ENCODE data around the gene PTPRJ. TPM values are rescaled to one million over a fixed set of nuclear protein-coding genes. Genes with fewer than 3 reads are reported as not detected.
"Not testable (repeated sequence)": the region's sequence is repeated elsewhere in the genome, so short reads cannot be mapped to it uniquely, and the experiment has no call there.

Gene PTPRJ
- total and polyA plus RNA-seq, 2 donors (not counting 1 experiment from before 2014, with no cell fraction given), result 5.3 to 5.8 TPM

DNA sequence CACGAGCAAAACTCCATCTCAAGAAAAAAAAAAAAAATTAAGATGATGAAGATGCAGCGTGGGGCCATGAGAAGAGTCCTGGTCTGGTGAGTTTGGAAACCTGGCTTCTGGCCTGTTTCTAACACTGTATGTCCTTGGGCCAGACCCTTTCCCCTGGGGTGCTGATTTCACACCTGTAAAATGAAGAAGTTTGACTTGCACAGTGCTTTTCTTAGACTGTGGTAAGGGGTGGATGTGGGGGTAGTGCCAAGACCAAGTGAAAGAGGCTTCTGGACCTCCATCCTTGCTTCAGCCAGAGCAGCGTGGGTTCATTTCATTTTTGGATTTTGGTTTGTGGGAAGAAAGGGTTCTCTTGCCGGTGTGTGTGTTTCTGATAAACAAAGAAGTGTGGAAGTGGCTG, 42.1 kb downstream of the PTPRJ start:
- H2AFZ ChIP-seq (ENCODE audit: low read length), result no peak overlapping the region
- DNase-seq (ENCODE audit: low read depth in 2 of 2), result no peak
- no peak overlapping the region for H3K4me3 ChIP-seq (replicated peaks in 1 of 4; ENCODE audit: control extremely low read depth in 1 of 4, insufficient read depth in 1 of 4, low read depth in 3 of 4, low read length in 4 of 4)
- no peak overlapping the region for H3K9ac ChIP-seq (ENCODE audit: insufficient read depth, low read length)
- H4K20me1 ChIP-seq (ENCODE audit: control insufficient read depth, extremely low read depth, insufficient read depth, low read length), result no peaks in the 10 kb centered on the region
- H3K27me3 ChIP-seq (ENCODE audit: control insufficient read depth, insufficient read depth, low read length), result no peaks in the 10 kb centered on the region
- no peaks in the 10 kb centered on the region for H3K4me1 ChIP-seq (ENCODE audit: control insufficient read depth, extremely low read depth, insufficient read depth, low read length)
- H3K27ac ChIP-seq (ENCODE audit: insufficient read depth, low read length), result no peak overlapping the region
- no peak overlapping the region for H3K4me2 ChIP-seq (ENCODE audit: extremely low read depth, insufficient read depth, low read length)
- H3K9me3 ChIP-seq (ENCODE audit: control insufficient read depth, insufficient read depth, low read depth, low read length), result no peaks in the 10 kb centered on the region
- no peak for TF ChIP-seq EZH2 (IDR thresholded peaks at IDR 0.05; ENCODE audit: low read length, missing control alignments)
- TF ChIP-seq, protein P1, sequence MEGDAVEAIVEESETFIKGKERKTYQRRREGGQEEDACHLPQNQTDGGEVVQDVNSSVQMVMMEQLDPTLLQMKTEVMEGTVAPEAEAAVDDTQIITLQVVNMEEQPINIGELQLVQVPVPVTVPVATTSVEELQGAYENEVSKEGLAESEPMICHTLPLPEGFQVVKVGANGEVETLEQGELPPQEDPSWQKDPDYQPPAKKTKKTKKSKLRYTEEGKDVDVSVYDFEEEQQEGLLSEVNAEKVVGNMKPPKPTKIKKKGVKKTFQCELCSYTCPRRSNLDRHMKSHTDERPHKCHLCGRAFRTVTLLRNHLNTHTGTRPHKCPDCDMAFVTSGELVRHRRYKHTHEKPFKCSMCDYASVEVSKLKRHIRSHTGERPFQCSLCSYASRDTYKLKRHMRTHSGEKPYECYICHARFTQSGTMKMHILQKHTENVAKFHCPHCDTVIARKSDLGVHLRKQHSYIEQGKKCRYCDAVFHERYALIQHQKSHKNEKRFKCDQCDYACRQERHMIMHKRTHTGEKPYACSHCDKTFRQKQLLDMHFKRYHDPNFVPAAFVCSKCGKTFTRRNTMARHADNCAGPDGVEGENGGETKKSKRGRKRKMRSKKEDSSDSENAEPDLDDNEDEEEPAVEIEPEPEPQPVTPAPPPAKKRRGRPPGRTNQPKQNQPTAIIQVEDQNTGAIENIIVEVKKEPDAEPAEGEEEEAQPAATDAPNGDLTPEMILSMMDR (conservative IDR thresholded peaks at IDR 0.05 in 1 of 2, IDR thresholded peaks at IDR 0.05 in 1 of 2; ENCODE audit: low read depth in 1 of 2, low read length in 2 of 2), result no peak
- no peaks in the 10 kb centered on the region for H3K36me3 ChIP-seq (ENCODE audit: control insufficient read depth, insufficient read depth, low read length)
- H3K79me2 ChIP-seq (ENCODE audit: control insufficient read depth, insufficient read depth, low read length), result no peaks in the 10 kb centered on the region

DNA sequence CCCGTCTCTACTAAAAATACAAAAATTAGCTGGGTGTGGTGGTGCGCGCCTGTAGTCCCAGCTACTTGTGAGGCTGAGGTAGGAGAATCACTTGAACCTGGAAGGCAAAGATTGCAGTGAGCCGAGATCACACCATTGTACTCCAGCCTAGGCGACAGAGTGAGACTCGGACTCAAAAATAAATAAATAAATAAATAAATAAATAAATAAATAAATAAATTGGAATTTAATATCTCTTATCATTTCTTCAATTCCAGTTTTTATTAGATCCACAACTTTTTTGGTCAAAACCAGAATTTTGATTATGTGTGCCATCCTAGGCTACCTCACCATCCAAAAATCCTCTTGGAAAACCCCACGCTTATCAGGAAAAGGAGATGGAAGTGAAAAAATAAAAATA, 43.2 kb downstream of the PTPRJ start:
- not testable (repeated sequence) for H3K9ac ChIP-seq (ENCODE audit: insufficient read depth, low read length); H3K4me1 ChIP-seq (ENCODE audit: control insufficient read depth, extremely low read depth, insufficient read depth, low read length); H2AFZ ChIP-seq (ENCODE audit: low read length); H3K79me2 ChIP-seq (ENCODE audit: control insufficient read depth, insufficient read depth, low read length); H3K27me3 ChIP-seq (ENCODE audit: control insufficient read depth, insufficient read depth, low read length); H3K27ac ChIP-seq (ENCODE audit: insufficient read depth, low read length); H4K20me1 ChIP-seq (ENCODE audit: control insufficient read depth, extremely low read depth, insufficient read depth, low read length); H3K4me3 ChIP-seq (replicated peaks in 1 of 4; ENCODE audit: control extremely low read depth in 1 of 4, insufficient read depth in 1 of 4, low read depth in 3 of 4, low read length in 4 of 4); H3K9me3 ChIP-seq (ENCODE audit: control insufficient read depth, insufficient read depth, low read depth, low read length); DNase-seq (ENCODE audit: low read depth in 2 of 2); H3K4me2 ChIP-seq (ENCODE audit: extremely low read depth, insufficient read depth, low read length); H3K36me3 ChIP-seq (ENCODE audit: control insufficient read depth, insufficient read depth, low read length)

DNA sequence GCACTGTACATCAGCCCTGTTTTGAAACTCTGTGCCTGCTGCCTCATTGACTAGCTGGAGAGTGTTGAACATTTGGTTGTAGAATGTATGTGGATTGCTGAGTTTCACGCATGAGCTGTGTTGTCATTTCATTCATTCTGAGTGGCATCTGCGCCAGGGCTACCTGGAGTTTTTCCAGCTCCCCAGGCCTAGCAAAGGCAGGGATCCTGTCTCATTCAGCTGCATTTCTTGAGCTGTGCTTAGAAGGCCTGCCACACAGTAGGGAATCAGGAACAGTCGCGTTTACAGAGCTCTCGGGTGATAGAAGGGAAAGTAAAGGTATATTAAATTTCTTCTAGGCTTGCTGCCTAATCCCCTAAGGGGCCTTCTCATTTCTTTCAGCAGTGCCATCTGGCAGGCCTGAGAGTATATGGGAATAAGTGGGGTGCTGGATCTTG, 44.3 kb downstream of the PTPRJ start:
- no peak for DNase-seq (ENCODE audit: low read depth in 2 of 2)
- H3K27me3 ChIP-seq (ENCODE audit: control insufficient read depth, insufficient read depth, low read length), result no peaks in the 10 kb centered on the region

DNA sequence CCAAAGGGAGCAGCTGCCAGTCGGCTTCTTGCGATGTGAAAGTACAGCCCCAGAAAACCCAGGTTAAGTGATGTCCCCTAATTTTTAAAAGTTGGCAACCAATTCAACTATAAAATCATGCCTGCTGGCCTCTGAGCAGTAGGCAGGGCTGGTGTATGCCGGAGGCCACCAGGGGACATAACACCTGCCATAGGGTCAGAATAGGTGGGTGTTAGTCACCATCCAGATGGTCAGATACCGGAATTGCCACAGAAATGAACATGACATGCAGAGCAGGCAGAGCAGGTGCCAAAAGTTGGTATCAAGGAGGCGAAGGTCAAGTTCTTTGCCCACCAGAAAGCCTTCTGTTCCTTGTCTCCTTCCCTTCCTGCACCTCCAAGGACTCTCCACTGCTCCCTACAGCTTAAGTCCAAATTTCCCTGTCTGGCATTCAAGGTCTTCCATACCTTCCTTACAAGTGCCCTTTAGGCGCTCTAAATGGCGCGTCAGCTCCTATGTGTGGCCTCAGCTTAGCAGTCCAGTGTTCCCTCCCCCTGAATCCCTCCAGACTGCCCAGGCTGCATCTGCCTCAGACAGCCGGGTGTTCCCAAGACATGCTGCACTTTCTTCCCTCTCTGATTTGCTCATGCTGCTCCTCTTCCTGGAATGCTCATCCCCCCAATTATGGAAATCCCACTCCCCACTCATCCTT, 45.1 kb downstream of the PTPRJ start:
- H3K4me2 ChIP-seq (ENCODE audit: extremely low read depth, insufficient read depth, low read length), result no peak overlapping the region
- H3K36me3 ChIP-seq (ENCODE audit: control insufficient read depth, insufficient read depth, low read length), result no peaks in the 10 kb centered on the region
- no peak overlapping the region for H2AFZ ChIP-seq (ENCODE audit: low read length)
- H3K4me3 ChIP-seq (replicated peaks in 1 of 4; ENCODE audit: control extremely low read depth in 1 of 4, insufficient read depth in 1 of 4, low read depth in 3 of 4, low read length in 4 of 4), result no peak overlapping the region
- H3K79me2 ChIP-seq (ENCODE audit: control insufficient read depth, insufficient read depth, low read length), result peaks cover 1% of the 10 kb centered on the region
- TF ChIP-seq, protein P1 (conservative IDR thresholded peaks at IDR 0.05 in 1 of 2, IDR thresholded peaks at IDR 0.05 in 1 of 2; ENCODE audit: low read depth in 1 of 2, low read length in 2 of 2), result no peak
- no peak for TF ChIP-seq EZH2 (IDR thresholded peaks at IDR 0.05; ENCODE audit: low read length, missing control alignments)
- H4K20me1 ChIP-seq (ENCODE audit: control insufficient read depth, extremely low read depth, insufficient read depth, low read length), result no peaks in the 10 kb centered on the region
- H3K27me3 ChIP-seq (ENCODE audit: control insufficient read depth, insufficient read depth, low read length), result no peaks in the 10 kb centered on the region
- no peak for DNase-seq (ENCODE audit: low read depth in 2 of 2)
- no peak overlapping the region for H3K27ac ChIP-seq (ENCODE audit: insufficient read depth, low read length)
- H3K9ac ChIP-seq (ENCODE audit: insufficient read depth, low read length), result no peak overlapping the region
- no peaks in the 10 kb centered on the region for H3K9me3 ChIP-seq (ENCODE audit: control insufficient read depth, insufficient read depth, low read depth, low read length)
- no peaks in the 10 kb centered on the region for H3K4me1 ChIP-seq (ENCODE audit: control insufficient read depth, extremely low read depth, insufficient read depth, low read length)

More for the DNA sequence above, 44.3 kb downstream of the PTPRJ start:
- Histone ChIP-seq H3K79me2 (ENCODE audit: control insufficient read depth, insufficient read depth, low read length) (no peaks in the 10 kb centered on the region), H3K36me3 (ENCODE audit: control insufficient read depth, insufficient read depth, low read length) (no peaks in the 10 kb centered on the region), H3K4me2 (ENCODE audit: extremely low read depth, insufficient read depth, low read length) (no peak overlapping the region), H3K4me1 (ENCODE audit: control insufficient read depth, extremely low read depth, insufficient read depth, low read length) (no peaks in the 10 kb centered on the region), H3K27ac (ENCODE audit: insufficient read depth, low read length) (no peak overlapping the region), H4K20me1 (ENCODE audit: control insufficient read depth, extremely low read depth, insufficient read depth, low read length) (no peaks in the 10 kb centered on the region), H2AFZ (ENCODE audit: low read length) (no peak overlapping the region), H3K9me3 (ENCODE audit: control insufficient read depth, insufficient read depth, low read depth, low read length) (no peaks in the 10 kb centered on the region), H3K4me3 (replicated peaks in 1 of 4; ENCODE audit: control extremely low read depth in 1 of 4, insufficient read depth in 1 of 4, low read depth in 3 of 4, low read length in 4 of 4) (no peak overlapping the region), H3K9ac (ENCODE audit: insufficient read depth, low read length) (no peak overlapping the region)
- no peak for TF ChIP-seq EZH2 (IDR thresholded peaks at IDR 0.05; ENCODE audit: low read length, missing control alignments)
